Measurements from ENCODE around the gene PCDHGA9.

GRCh38 chr5:141359790-141360426 lies 42.7 kb upstream of the PCDHGA9 start, which contains the start of gene PCDHGB2:
- TF ChIP-seq, protein P1, sequence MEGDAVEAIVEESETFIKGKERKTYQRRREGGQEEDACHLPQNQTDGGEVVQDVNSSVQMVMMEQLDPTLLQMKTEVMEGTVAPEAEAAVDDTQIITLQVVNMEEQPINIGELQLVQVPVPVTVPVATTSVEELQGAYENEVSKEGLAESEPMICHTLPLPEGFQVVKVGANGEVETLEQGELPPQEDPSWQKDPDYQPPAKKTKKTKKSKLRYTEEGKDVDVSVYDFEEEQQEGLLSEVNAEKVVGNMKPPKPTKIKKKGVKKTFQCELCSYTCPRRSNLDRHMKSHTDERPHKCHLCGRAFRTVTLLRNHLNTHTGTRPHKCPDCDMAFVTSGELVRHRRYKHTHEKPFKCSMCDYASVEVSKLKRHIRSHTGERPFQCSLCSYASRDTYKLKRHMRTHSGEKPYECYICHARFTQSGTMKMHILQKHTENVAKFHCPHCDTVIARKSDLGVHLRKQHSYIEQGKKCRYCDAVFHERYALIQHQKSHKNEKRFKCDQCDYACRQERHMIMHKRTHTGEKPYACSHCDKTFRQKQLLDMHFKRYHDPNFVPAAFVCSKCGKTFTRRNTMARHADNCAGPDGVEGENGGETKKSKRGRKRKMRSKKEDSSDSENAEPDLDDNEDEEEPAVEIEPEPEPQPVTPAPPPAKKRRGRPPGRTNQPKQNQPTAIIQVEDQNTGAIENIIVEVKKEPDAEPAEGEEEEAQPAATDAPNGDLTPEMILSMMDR (IDR thresholded peaks at IDR 0.05), result peak in 1 of 4 experiments; percentile 34
- no peak for TF ChIP-seq POLR2A (IDR thresholded peaks at IDR 0.05)
